ENCODE data around the gene P4HA2. TPM values are rescaled to one million over a fixed set of nuclear protein-coding genes. Genes with fewer than 3 reads are reported as not detected.

Gene P4HA2
- 40.8 to 52.0 TPM (median 44.3 TPM) in 5 replicates for total RNA-seq (2022; extraction: Qiagen RNA extraction; ENCODE audit: low read depth)

GRCh38 chr5:132227485-132228240 is at the start of gene P4HA2:
P4HA2 (minus strand) TSS chr5:132227853; CDS start chr5:132218626, 9,227 bp downstream.

GRCh38 chr5:132257131-132258101 is 29.8 kb upstream of the P4HA2 start, which contains the start of gene PDLIM4:
PDLIM4 (plus strand) TSS chr5:132257696; CDS start chr5:132257735, 39 bp downstream.

Other genes starting within 250 kb of the P4HA2 start
- gene ACSL6, start 216.2 kb downstream of the P4HA2 start, total RNA-seq (2022; extraction: Qiagen RNA extraction; ENCODE audit: low read depth): 0.06 TPM in 1 of 5 replicates, not detected in the others
- gene IL3, start 167.2 kb downstream of the P4HA2 start, total RNA-seq (2022; extraction: Qiagen RNA extraction; ENCODE audit: low read depth): not detected in 5 replicates
- gene CSF2, start 154.1 kb downstream of the P4HA2 start, total RNA-seq (2022; extraction: Qiagen RNA extraction; ENCODE audit: low read depth): 0.20 to 0.56 TPM (median 0.36 TPM) in 3 of 5 replicates, not detected in the others
- 0.47 to 1.2 TPM (median 0.63 TPM) in 5 replicates for gene PDLIM4, start 29.8 kb upstream of the P4HA2 start, total RNA-seq (2022; extraction: Qiagen RNA extraction; ENCODE audit: low read depth)
- gene SLC22A4, start 66.5 kb upstream of the P4HA2 start, total RNA-seq (2022; extraction: Qiagen RNA extraction; ENCODE audit: low read depth): 2.9 to 5.7 TPM (median 4.5 TPM) in 5 replicates
- 32.8 to 41.0 TPM (median 38.3 TPM) in 5 replicates for gene SLC22A5, start 141.9 kb upstream of the P4HA2 start, total RNA-seq (2022; extraction: Qiagen RNA extraction; ENCODE audit: low read depth)